Stomach (tissue), 4 donors: Measurements from ENCODE around the gene PIP5K1B.

Experiments used
- CTCF ChIP-seq, 7 experiments: fragments of 450-650 bp in 4 of 7; fragments of 200-600 bp in 3 of 7; sonication (generic) in 3 of 7; IDR thresholded peaks; one replicate each; pipeline ENCODE4 v1.5.1; 2016 to 2019; ENCODE audit warnings: antibody characterized with exemption in 7 of 7, control low read depth in 2 of 7, mild to moderate bottlenecking in 1 of 7
- EP300 ChIP-seq: sonication (generic); formaldehyde crosslinking; IDR thresholded peaks from one replicate; pipeline ENCODE4 v1.6.1; 2017; ENCODE audit warnings: antibody characterized with exemption
- POLR2A ChIP-seq, 4 donors: fragments of 450-650 bp; IDR thresholded peaks; one replicate each; pipeline ENCODE4 v1.6.1; 2016; ENCODE audit warnings: antibody characterized with exemption in 4 of 4, control low read depth in 2 of 4, mild to moderate bottlenecking in 1 of 4, moderate library complexity in 1 of 4

- TF ChIP-seq POLR2A (IDR thresholded peaks at IDR 0.05): no peak
- no peak for TF ChIP-seq CTCF (IDR thresholded peaks at IDR 0.05)
- TF ChIP-seq EP300: no peak
These were observed 100.2 kb downstream of the PIP5K1B start for GRCh38 chr9:68804911-68805889.
